ENCODE data around the gene SGCA. TPM values are rescaled to one million over a fixed set of nuclear protein-coding genes. Genes with fewer than 3 reads are reported as not detected.

The SGCA gene
- total and polyA plus RNA-seq, 2 of the 13 experiments (the other 11 are each of a cell fraction or from before 2014, with no cell fraction given) = not detected

DNA sequence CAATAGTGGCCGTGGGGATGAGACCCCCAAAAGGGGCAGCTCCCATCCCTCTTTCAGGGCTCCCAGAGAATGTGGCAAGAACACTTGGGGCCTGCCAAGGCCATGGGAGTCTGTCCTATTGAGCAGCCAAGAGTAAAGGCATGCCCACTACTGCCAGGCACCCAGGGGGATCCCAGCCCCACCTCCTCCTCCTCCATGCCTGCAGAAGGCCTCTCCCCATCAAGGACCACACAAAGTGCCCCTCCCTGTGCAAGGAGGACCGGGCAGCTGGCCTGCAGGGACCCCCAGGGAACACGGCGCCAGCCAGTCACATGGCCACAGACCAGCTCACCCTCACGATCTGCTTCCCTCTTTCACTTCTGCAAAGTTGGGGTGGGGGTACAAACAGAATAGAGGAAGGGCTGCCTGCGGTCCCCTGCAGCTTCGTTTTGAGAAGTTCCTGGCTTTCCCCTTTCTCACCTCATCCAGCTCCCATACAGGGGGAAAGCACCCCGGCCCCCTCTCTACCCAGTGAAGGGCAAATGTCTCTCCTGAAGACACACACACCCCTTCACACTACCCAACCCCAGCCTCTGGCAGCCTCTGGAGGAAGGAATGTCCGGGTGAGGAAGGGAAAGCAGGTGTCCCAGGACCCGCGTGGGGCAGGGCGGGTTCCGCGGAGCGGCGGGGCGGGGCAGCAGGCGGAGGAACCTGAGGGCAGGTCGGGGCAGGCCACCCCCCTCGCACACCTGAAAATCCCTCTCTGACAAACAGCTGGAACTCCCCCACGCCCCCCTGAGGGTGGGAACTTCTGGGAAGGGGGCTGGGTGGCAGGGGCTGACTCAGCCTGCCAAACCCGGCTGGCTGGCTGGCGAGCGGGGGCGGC, 17.3 kb upstream of the SGCA start (continued):
- no peak; the same call in 1 of the 2 replicates for TF ChIP-seq HNF4G (IDR thresholded peaks at IDR 0.05; ENCODE audit: borderline replicate concordance, low read depth, low read length)
- TF ChIP-seq HNF4G (CRISPR knock-in tag; IDR thresholded peaks at IDR 0.05; ENCODE audit: borderline replicate concordance, low read depth) = no peak
- TF ChIP-seq ZSCAN29 (CRISPR knock-in tag; conservative IDR thresholded peaks at IDR 0.05) = no peak
- no peak for TF ChIP-seq HDAC6 (IDR thresholded peaks at IDR 0.05; ENCODE audit: low read depth, low read length)
- TF ChIP-seq FOXK1 (CRISPR knock-in tag; IDR thresholded peaks at IDR 0.05; ENCODE audit: borderline replicate concordance, low read depth) = no peak
- no peak for TF ChIP-seq ZNF256 (CRISPR knock-in tag; conservative IDR thresholded peaks at IDR 0.05)
- no peak for TF ChIP-seq REXO4 (CRISPR knock-in tag; IDR thresholded peaks at IDR 0.05; ENCODE audit: borderline replicate concordance)
- TF ChIP-seq HNRNPLL (IDR thresholded peaks at IDR 0.05; ENCODE audit: low read depth, low read length, poor library complexity, severe bottlenecking) = no peak
- no peak for TF ChIP-seq PCBP2 (optimal IDR thresholded peaks at IDR 0.05; ENCODE audit: low read depth, low read length, poor library complexity, severe bottlenecking)
- TF ChIP-seq ZNF652 (CRISPR knock-in tag; IDR thresholded peaks at IDR 0.05; ENCODE audit: borderline replicate concordance, low read depth) = no peak
- no peak for TF ChIP-seq HOXA5 (CRISPR knock-in tag; IDR thresholded peaks at IDR 0.05)
- no peak for TF ChIP-seq POLR2G (IDR thresholded peaks at IDR 0.05; ENCODE audit: low read depth, low read length)
- TF ChIP-seq, protein P1, sequence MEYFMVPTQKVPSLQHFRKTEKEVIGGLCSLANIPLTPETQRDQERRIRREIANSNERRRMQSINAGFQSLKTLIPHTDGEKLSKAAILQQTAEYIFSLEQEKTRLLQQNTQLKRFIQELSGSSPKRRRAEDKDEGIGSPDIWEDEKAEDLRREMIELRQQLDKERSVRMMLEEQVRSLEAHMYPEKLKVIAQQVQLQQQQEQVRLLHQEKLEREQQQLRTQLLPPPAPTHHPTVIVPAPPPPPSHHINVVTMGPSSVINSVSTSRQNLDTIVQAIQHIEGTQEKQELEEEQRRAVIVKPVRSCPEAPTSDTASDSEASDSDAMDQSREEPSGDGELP (IDR thresholded peaks at IDR 0.05; ENCODE audit: borderline replicate concordance, low read depth) = peak; percentile 95; the same call in 1 of the 2 replicates
- TF ChIP-seq ZNF24 (IDR thresholded peaks at IDR 0.05) = no peak
- TF ChIP-seq ZNF570 (CRISPR knock-in tag; IDR thresholded peaks at IDR 0.05; ENCODE audit: borderline replicate concordance) = no peak
- no peak for TF ChIP-seq SSRP1 (CRISPR knock-in tag; IDR thresholded peaks at IDR 0.05)
- TF ChIP-seq KDM2A (CRISPR knock-in tag; IDR thresholded peaks at IDR 0.05; ENCODE audit: borderline replicate concordance, low read depth) = peak; percentile 0
- no peak; the same call in 1 of the 2 replicates for TF ChIP-seq NFIB (CRISPR knock-in tag; IDR thresholded peaks at IDR 0.05; ENCODE audit: borderline replicate concordance)
- no peak for TF ChIP-seq GATAD1 (CRISPR knock-in tag; IDR thresholded peaks at IDR 0.05)
- no peak for TF ChIP-seq ZNF557 (CRISPR knock-in tag; IDR thresholded peaks at IDR 0.05)
- TF ChIP-seq PHF5A (CRISPR knock-in tag; IDR thresholded peaks at IDR 0.05; ENCODE audit: low read depth, unreplicated experiment) = no peak
- TF ChIP-seq, protein P2, sequence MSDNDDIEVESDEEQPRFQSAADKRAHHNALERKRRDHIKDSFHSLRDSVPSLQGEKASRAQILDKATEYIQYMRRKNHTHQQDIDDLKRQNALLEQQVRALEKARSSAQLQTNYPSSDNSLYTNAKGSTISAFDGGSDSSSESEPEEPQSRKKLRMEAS (IDR thresholded peaks at IDR 0.05) = peak; percentile 24; the same call in 1 of the 2 replicates
- TF ChIP-seq, protein P3, sequence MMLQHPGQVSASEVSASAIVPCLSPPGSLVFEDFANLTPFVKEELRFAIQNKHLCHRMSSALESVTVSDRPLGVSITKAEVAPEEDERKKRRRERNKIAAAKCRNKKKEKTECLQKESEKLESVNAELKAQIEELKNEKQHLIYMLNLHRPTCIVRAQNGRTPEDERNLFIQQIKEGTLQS (CRISPR knock-in tag; IDR thresholded peaks at IDR 0.05) = no peak
- TF ChIP-seq, protein P4, sequence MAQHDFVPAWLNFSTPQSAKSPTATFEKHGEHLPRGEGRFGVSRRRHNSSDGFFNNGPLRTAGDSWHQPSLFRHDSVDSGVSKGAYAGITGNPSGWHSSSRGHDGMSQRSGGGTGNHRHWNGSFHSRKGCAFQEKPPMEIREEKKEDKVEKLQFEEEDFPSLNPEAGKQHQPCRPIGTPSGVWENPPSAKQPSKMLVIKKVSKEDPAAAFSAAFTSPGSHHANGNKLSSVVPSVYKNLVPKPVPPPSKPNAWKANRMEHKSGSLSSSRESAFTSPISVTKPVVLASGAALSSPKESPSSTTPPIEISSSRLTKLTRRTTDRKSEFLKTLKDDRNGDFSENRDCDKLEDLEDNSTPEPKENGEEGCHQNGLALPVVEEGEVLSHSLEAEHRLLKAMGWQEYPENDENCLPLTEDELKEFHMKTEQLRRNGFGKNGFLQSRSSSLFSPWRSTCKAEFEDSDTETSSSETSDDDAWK (CRISPR knock-in tag; IDR thresholded peaks at IDR 0.05) = no peak
- TF ChIP-seq ZNF75D (CRISPR knock-in tag; IDR thresholded peaks at IDR 0.05; ENCODE audit: borderline replicate concordance) = no peak
- TF ChIP-seq TOPORS (CRISPR knock-in tag; IDR thresholded peaks at IDR 0.05) = no peak
- TF ChIP-seq, protein P5, sequence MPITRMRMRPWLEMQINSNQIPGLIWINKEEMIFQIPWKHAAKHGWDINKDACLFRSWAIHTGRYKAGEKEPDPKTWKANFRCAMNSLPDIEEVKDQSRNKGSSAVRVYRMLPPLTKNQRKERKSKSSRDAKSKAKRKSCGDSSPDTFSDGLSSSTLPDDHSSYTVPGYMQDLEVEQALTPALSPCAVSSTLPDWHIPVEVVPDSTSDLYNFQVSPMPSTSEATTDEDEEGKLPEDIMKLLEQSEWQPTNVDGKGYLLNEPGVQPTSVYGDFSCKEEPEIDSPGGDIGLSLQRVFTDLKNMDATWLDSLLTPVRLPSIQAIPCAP (CRISPR knock-in tag; IDR thresholded peaks at IDR 0.05; ENCODE audit: low read depth) = no peak
- TF ChIP-seq ZNF546 (CRISPR knock-in tag; conservative IDR thresholded peaks at IDR 0.05) = no peak
